ACC112 (cell line): Measurements from ENCODE around the gene ADAMTS18.

ENCODE experiments used
- H2AFZ ChIP-seq: fragments of 200-600 bp; sonication (generic); one replicate; pipeline ENCODE4 v1.6.0; 2017; ENCODE audit warnings: antibody characterized with exemption, low read length; ENCODE audit not compliant: unreplicated experiment
- H3K27ac ChIP-seq: fragments of 200-600 bp; sonication (generic); 2 replicates; pipeline ENCODE4 v1.5.1; 2014; ENCODE audit warnings: low read depth, mild to moderate bottlenecking, antibody characterized with exemption, low read length, moderate library complexity
- H3K27me3 ChIP-seq: fragments of 200-600 bp; sonication (generic); 2 replicates; pipeline ENCODE4 v1.6.1; 2014; ENCODE audit warnings: mild to moderate bottlenecking, antibody characterized with exemption, low read length, moderate library complexity, mixed read lengths; ENCODE audit not compliant: insufficient read depth
- H3K36me3 ChIP-seq: fragments of 200-600 bp; sonication (generic); 2 replicates; pipeline ENCODE4 v1.6.1; 2016; ENCODE audit warnings: mild to moderate bottlenecking, antibody characterized with exemption, low read length, moderate library complexity, mixed read lengths; ENCODE audit not compliant: insufficient read depth
- H3K4me1 ChIP-seq: fragments of 200-600 bp; sonication (generic); one replicate; pipeline ENCODE4 v1.6.1; 2016; ENCODE audit warnings: low read length, mixed read lengths; ENCODE audit not compliant: insufficient read depth, unreplicated experiment, control insufficient read depth
- H3K4me3 ChIP-seq: fragments of 200-600 bp; sonication (generic); 2 replicates; pipeline ENCODE4 v1.5.1; 2014; ENCODE audit warnings: mild to moderate bottlenecking, low read depth, low read length
- H3K79me2 ChIP-seq: fragments of 200-600 bp; sonication (generic); one replicate; pipeline ENCODE4 v1.6.0; 2016; ENCODE audit warnings: low read length; ENCODE audit not compliant: control insufficient read depth, unreplicated experiment, insufficient read depth

Gene ADAMTS18

GRCh38 chr16:77373726-77374125 is 61.1 kb downstream of the ADAMTS18 start:
- no peaks in the 10 kb centered on the region for H3K79me2 ChIP-seq
- H3K4me3 ChIP-seq = no peak overlapping the region
- H3K27ac ChIP-seq = no peak overlapping the region
- no peak overlapping the region for H2AFZ ChIP-seq
- no peaks in the 10 kb centered on the region for H3K4me1 ChIP-seq
- no peaks in the 10 kb centered on the region for H3K36me3 ChIP-seq
- H3K27me3 ChIP-seq = no peaks in the 10 kb centered on the region

- Histone ChIP-seq H3K4me1 (no peaks in the 10 kb centered on the region), H3K79me2 (no peaks in the 10 kb centered on the region), H3K27ac (no peak overlapping the region), H3K27me3 (no peaks in the 10 kb centered on the region), H3K4me3 (no peak overlapping the region), H3K36me3 (no peaks in the 10 kb centered on the region), H2AFZ (no peak overlapping the region)
These were observed 70.1 kb downstream of the ADAMTS18 start for GRCh38 chr16:77364770-77365169.

GRCh38 chr16:77359065-77359502 is 75.8 kb downstream of the ADAMTS18 start:
- no peaks in the 10 kb centered on the region for H3K79me2 ChIP-seq
- peaks cover 5% of the 10 kb centered on the region for H3K4me1 ChIP-seq
- no peaks in the 10 kb centered on the region for H3K27me3 ChIP-seq
- peak overlapping the region; percentile 14; the same call in 1 of the 2 replicates for H3K27ac ChIP-seq
- no peak overlapping the region for H3K4me3 ChIP-seq
- no peak overlapping the region for H2AFZ ChIP-seq
- no peaks in the 10 kb centered on the region for H3K36me3 ChIP-seq

- H3K4me3 ChIP-seq = no peak overlapping the region
- no peaks in the 10 kb centered on the region for H3K36me3 ChIP-seq
- H3K4me1 ChIP-seq = peaks cover 2% of the 10 kb centered on the region
- no peaks in the 10 kb centered on the region for H3K27me3 ChIP-seq
- H3K79me2 ChIP-seq = no peaks in the 10 kb centered on the region
- no peak overlapping the region for H2AFZ ChIP-seq
- H3K27ac ChIP-seq = no peak overlapping the region
These were observed 81.1 kb downstream of the ADAMTS18 start for GRCh38 chr16:77353587-77354263.

- no peak overlapping the region for H3K4me3 ChIP-seq
- H3K36me3 ChIP-seq = no peaks in the 10 kb centered on the region
- H3K79me2 ChIP-seq = no peaks in the 10 kb centered on the region
- H3K4me1 ChIP-seq = no peaks in the 10 kb centered on the region
- no peak overlapping the region for H2AFZ ChIP-seq
- no peak overlapping the region for H3K27ac ChIP-seq
- no peaks in the 10 kb centered on the region for H3K27me3 ChIP-seq
These were observed 90.5 kb downstream of the ADAMTS18 start for GRCh38 chr16:77344341-77344740.

- H3K4me1 ChIP-seq = peaks cover 12% of the 10 kb centered on the region
- no peaks in the 10 kb centered on the region for H3K79me2 ChIP-seq
- H3K4me3 ChIP-seq = no peak overlapping the region
- no peak overlapping the region for H2AFZ ChIP-seq
- H3K27ac ChIP-seq = no peak overlapping the region
- no peaks in the 10 kb centered on the region for H3K27me3 ChIP-seq
- H3K36me3 ChIP-seq = no peaks in the 10 kb centered on the region
These were observed 98.2 kb downstream of the ADAMTS18 start for GRCh38 chr16:77336637-77337036.

GRCh38 chr16:77335652-77336234 is 99.1 kb downstream of the ADAMTS18 start:
- Histone ChIP-seq H2AFZ (peak overlapping the region; percentile 51), H3K27ac (no peak overlapping the region), H3K79me2 (no peaks in the 10 kb centered on the region), H3K36me3 (no peaks in the 10 kb centered on the region), H3K27me3 (no peaks in the 10 kb centered on the region), H3K4me3 (no peak overlapping the region), H3K4me1 (peaks cover 12% of the 10 kb centered on the region)

GRCh38 chr16:77332792-77333191 is 102.0 kb downstream of the ADAMTS18 start:
- H3K79me2 ChIP-seq = no peaks in the 10 kb centered on the region
- H3K27ac ChIP-seq = no peak overlapping the region

GRCh38 chr16:77331802-77332586 is 102.8 kb downstream of the ADAMTS18 start:
- Histone ChIP-seq H3K27me3 (no peaks in the 10 kb centered on the region), H3K27ac (no peak overlapping the region), H2AFZ (no peak overlapping the region), H3K36me3 (no peaks in the 10 kb centered on the region), H3K4me1 (peaks cover 11% of the 10 kb centered on the region), H3K79me2 (no peaks in the 10 kb centered on the region), H3K4me3 (no peak overlapping the region)

More at GRCh38 chr16:77332792-77333191, 102.0 kb downstream of the ADAMTS18 start:
- Histone ChIP-seq H3K4me3 (no peak overlapping the region), H3K27me3 (no peaks in the 10 kb centered on the region), H3K36me3 (no peaks in the 10 kb centered on the region), H2AFZ (no peak overlapping the region), H3K4me1 (peaks cover 12% of the 10 kb centered on the region)

- Histone ChIP-seq H3K4me3 (no peak overlapping the region), H3K4me1 (peaks cover 2% of the 10 kb centered on the region), H3K27me3 (no peaks in the 10 kb centered on the region), H3K36me3 (no peaks in the 10 kb centered on the region), H3K27ac (no peak overlapping the region), H3K79me2 (no peaks in the 10 kb centered on the region), H2AFZ (no peak overlapping the region)
These were observed 103.8 kb downstream of the ADAMTS18 start for GRCh38 chr16:77331043-77331442.
